HEK293 (cell line): Measurements from ENCODE around the gene TPRA1.

Source experiments
- CTCF ChIA-PET: fragments of 350-600 bp; formaldehyde crosslinking; extraction: SDS; loops from one replicate; lab custom pipeline; 2021; ENCODE audit warnings: antibody characterized with exemption; lab: Yijun Ruan, JAX
- POLR2A ChIA-PET: fragments of 300-600 bp; formaldehyde crosslinking; extraction: SDS; loops from one replicate; lab custom pipeline; 2020; ENCODE audit warnings: antibody characterized with exemption, inconsistent platforms; lab: Yijun Ruan, JAX
- H3K27ac ChIP-seq: fragments of 200-500 bp; sonication (Bioruptor generic); 2 replicates; pipeline ENCODE4 v1.5.1; 2014; ENCODE audit warnings: low read depth, low read length, control low read depth, inconsistent platforms; ENCODE audit errors: extremely low read depth
- H3K36me3 ChIP-seq, 2 experiments: fragments of 200-500 bp in 1 of 2; sonication (Bioruptor generic) in 1 of 2; 1 replicate in 1 of 2; 2 replicates in 1 of 2; pipeline ENCODE4 v1.5.1; 2014 to 2017; ENCODE audit warnings: inconsistent platforms in 2 of 2, low read length in 2 of 2; ENCODE audit not compliant: control insufficient read depth in 2 of 2, insufficient read depth in 1 of 2
- H3K4me1 ChIP-seq: fragments of 200-500 bp; sonication (Bioruptor generic); 2 replicates; pipeline ENCODE4 v1.5.1; 2014; ENCODE audit warnings: mild to moderate bottlenecking, low read length, inconsistent platforms; ENCODE audit not compliant: control insufficient read depth, insufficient read depth
- H3K4me3 ChIP-seq: 2 replicates; pipeline ENCODE4 v1.5.1; 2011; ENCODE audit warnings: low read depth, mild to moderate bottlenecking, control low read depth, low read length, moderate library complexity
- H3K9me3 ChIP-seq: fragments of 200-500 bp; sonication (Bioruptor generic); 2 replicates; pipeline ENCODE4 v1.5.1; 2014; ENCODE audit warnings: low read depth, low read length, inconsistent platforms; ENCODE audit not compliant: control insufficient read depth, insufficient read depth
- CTCF ChIP-seq: fragments of 450-650 bp; formaldehyde crosslinking; IDR thresholded peaks from 2 replicates; pipeline ENCODE4 v1.5.1; 2016; ENCODE audit warnings: missing biosample characterization, missing genetic modification characterization
- HOXC10 ChIP-seq: sonication (generic); formaldehyde crosslinking; IDR thresholded peaks from 2 replicates; pipeline ENCODE4 v1.8.1; 2023; ENCODE audit warnings: mild to moderate bottlenecking, missing genetic modification reagents
- KLF1 ChIP-seq: fragments of 450-650 bp; formaldehyde crosslinking; IDR thresholded peaks from 2 replicates; pipeline ENCODE4 v1.5.1; 2016; ENCODE audit warnings: missing biosample characterization, missing genetic modification characterization
- KLF9 ChIP-seq: fragments of 450-650 bp; formaldehyde crosslinking; IDR thresholded peaks from 2 replicates; pipeline ENCODE4 v1.5.1; 2016; ENCODE audit warnings: missing biosample characterization, missing genetic modification characterization, low read depth
- YY1 ChIP-seq: fragments of 450-650 bp; formaldehyde crosslinking; IDR thresholded peaks from 2 replicates; pipeline ENCODE4 v1.5.1; 2018; ENCODE audit warnings: missing biosample characterization, missing genetic modification characterization
- ZIC2 ChIP-seq: fragments of 450-650 bp; formaldehyde crosslinking; IDR thresholded peaks from 2 replicates; pipeline ENCODE4 v1.5.1; 2016; ENCODE audit warnings: missing biosample characterization, missing genetic modification characterization
- ZNF311 ChIP-seq: fragments of 450-650 bp; formaldehyde crosslinking; IDR thresholded peaks from 2 replicates; pipeline ENCODE4 v1.5.1; 2017; ENCODE audit warnings: missing biosample characterization, missing genetic modification characterization, borderline replicate concordance
- ZNF341 ChIP-seq: fragments of 450-650 bp; formaldehyde crosslinking; IDR thresholded peaks from 2 replicates; pipeline ENCODE4; 2016; ENCODE audit warnings: low read depth, missing biosample characterization, missing genetic modification characterization
- ZNF624 ChIP-seq: fragments of 450-650 bp; formaldehyde crosslinking; IDR thresholded peaks from 2 replicates; pipeline ENCODE4 v1.5.1; 2017; ENCODE audit warnings: missing biosample characterization, missing genetic modification characterization
- TF ChIP-seq, protein P1 (sequence below): fragments of 450-650 bp; formaldehyde crosslinking; IDR thresholded peaks from 2 replicates; pipeline ENCODE4 v1.5.1; 2016; ENCODE audit warnings: missing biosample characterization, missing genetic modification characterization
- TF ChIP-seq, protein P2 (sequence below): fragments of 450-650 bp; formaldehyde crosslinking; IDR thresholded peaks from 2 replicates; pipeline ENCODE4 v1.5.0; 2017; ENCODE audit warnings: missing biosample characterization, missing genetic modification characterization, borderline replicate concordance
- TF ChIP-seq, protein P3 (sequence below): fragments of 450-650 bp; formaldehyde crosslinking; IDR thresholded peaks from 2 replicates; pipeline ENCODE4 v1.5.1; 2017; ENCODE audit warnings: missing biosample characterization, missing genetic modification characterization

Gene TPRA1

GRCh38 chr3:127547761-127548605, 42.5 kb downstream of the TPRA1 start (continued):
- TF ChIP-seq CTCF (tag by site-specific recombination) (peak; percentile 73), ZNF341 (tag by site-specific recombination) (0 out of 2 replicates have a peak, but pooled peaks have one; percentile 10), YY1 (tag by site-specific recombination) (peak; percentile 63; the same call in 1 of the 2 replicates), ZNF311 (tag by site-specific recombination) (no peak), KLF1 (tag by site-specific recombination) (peak; percentile 85), ZNF624 (tag by site-specific recombination) (no peak), KLF9 (tag by site-specific recombination) (peak; percentile 50; the same call in 1 of the 2 replicates), ZIC2 (tag by site-specific recombination) (peak; percentile 75)
- TF ChIP-seq, protein P1, sequence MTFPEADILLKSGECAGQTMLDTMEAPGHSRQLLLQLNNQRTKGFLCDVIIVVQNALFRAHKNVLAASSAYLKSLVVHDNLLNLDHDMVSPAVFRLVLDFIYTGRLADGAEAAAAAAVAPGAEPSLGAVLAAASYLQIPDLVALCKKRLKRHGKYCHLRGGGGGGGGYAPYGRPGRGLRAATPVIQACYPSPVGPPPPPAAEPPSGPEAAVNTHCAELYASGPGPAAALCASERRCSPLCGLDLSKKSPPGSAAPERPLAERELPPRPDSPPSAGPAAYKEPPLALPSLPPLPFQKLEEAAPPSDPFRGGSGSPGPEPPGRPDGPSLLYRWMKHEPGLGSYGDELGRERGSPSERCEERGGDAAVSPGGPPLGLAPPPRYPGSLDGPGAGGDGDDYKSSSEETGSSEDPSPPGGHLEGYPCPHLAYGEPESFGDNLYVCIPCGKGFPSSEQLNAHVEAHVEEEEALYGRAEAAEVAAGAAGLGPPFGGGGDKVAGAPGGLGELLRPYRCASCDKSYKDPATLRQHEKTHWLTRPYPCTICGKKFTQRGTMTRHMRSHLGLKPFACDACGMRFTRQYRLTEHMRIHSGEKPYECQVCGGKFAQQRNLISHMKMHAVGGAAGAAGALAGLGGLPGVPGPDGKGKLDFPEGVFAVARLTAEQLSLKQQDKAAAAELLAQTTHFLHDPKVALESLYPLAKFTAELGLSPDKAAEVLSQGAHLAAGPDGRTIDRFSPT (tag by site-specific recombination): peak; percentile 62
- TF ChIP-seq, protein P2, sequence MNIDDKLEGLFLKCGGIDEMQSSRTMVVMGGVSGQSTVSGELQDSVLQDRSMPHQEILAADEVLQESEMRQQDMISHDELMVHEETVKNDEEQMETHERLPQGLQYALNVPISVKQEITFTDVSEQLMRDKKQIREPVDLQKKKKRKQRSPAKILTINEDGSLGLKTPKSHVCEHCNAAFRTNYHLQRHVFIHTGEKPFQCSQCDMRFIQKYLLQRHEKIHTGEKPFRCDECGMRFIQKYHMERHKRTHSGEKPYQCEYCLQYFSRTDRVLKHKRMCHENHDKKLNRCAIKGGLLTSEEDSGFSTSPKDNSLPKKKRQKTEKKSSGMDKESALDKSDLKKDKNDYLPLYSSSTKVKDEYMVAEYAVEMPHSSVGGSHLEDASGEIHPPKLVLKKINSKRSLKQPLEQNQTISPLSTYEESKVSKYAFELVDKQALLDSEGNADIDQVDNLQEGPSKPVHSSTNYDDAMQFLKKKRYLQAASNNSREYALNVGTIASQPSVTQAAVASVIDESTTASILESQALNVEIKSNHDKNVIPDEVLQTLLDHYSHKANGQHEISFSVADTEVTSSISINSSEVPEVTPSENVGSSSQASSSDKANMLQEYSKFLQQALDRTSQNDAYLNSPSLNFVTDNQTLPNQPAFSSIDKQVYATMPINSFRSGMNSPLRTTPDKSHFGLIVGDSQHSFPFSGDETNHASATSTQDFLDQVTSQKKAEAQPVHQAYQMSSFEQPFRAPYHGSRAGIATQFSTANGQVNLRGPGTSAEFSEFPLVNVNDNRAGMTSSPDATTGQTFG (tag by site-specific recombination): no peak

GRCh38 chr3:127546970-127547733, 43.4 kb downstream of the TPRA1 start:
- TF ChIP-seq, protein P3, sequence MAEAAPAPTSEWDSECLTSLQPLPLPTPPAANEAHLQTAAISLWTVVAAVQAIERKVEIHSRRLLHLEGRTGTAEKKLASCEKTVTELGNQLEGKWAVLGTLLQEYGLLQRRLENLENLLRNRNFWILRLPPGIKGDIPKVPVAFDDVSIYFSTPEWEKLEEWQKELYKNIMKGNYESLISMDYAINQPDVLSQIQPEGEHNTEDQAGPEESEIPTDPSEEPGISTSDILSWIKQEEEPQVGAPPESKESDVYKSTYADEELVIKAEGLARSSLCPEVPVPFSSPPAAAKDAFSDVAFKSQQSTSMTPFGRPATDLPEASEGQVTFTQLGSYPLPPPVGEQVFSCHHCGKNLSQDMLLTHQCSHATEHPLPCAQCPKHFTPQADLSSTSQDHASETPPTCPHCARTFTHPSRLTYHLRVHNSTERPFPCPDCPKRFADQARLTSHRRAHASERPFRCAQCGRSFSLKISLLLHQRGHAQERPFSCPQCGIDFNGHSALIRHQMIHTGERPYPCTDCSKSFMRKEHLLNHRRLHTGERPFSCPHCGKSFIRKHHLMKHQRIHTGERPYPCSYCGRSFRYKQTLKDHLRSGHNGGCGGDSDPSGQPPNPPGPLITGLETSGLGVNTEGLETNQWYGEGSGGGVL (tag by site-specific recombination): peak; percentile 70; the same call in 1 of the 2 replicates
- no peak for TF ChIP-seq HOXC10
- Histone ChIP-seq H3K4me1 (no peaks in the 10 kb centered on the region), H3K27ac (no peak overlapping the region), H3K9me3 (no peaks in the 10 kb centered on the region), H3K4me3 (peak overlapping the region; percentile 19), H3K36me3 (no peaks in the 10 kb centered on the region)
- POLR2A ChIA-PET: no interaction called here
- CTCF ChIA-PET: interaction anchor here (1.0 to 1.2 kb wide), 2 partner anchors 73 to 797 kb away, joined by 3 read pairs; no protein-coding TSS in a partner anchor
